Measurements from ENCODE around the gene CCDC187. TPM values are rescaled to one million over a fixed set of nuclear protein-coding genes. Genes with fewer than 3 reads are reported as not detected.

The CCDC187 gene
- polyA plus RNA-seq, 1 donor from 2014 or later = 0.15 TPM

DNA sequence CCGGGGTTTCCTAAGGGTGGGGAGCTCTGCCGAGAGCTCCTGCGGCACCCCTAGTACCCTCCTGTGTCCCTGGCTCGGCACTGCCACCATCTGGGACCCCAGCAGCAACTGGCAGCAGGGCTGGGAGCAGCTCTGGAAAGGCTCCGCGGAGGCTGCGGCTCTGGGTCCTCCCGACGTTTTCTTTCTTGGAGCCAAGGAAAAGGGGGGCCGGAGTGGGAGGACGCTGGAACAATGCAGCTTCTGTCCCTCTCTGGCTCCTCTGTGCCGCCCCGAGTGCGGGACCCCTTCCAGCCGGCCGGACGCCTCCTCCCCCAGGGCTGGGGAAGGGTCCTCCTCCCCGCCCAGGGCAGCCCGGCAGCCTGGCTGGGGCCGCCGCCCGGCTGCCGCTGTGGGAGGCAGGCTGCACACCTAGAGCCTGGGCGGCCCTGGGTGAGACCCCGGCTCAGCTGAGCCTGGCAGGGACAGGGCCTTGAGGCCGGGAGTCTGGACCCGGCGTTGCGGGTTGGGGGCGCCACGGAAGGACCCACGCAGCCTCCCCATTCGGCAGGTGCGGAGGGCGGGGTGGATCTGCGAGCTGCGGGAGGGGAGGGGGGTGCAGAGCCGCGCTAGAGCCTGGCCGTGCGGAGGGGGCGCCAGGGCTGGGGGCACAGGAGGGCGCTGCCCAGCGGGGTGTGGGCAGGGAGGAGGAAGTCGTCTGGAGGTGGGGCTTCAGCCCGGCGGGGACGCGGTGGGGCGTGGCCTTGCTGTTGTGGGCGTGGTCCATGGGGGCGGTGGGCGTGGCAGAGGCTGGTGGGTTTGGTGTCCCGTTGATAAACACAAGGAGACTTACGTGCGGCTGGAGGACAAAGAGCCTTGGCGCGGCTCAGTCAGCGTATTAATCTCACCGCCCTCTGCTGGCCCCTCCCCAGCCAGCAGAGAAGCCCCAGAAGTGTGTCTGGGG is 38.6 kb upstream of the CCDC187 start:
- Mint-ChIP-seq H3K27me3 (no peaks in the 10 kb centered on the region), H3K4me3 (peak overlapping the region in 1 of 4 donors; percentile 76), H3K4me1 (peaks cover 0 to 1% (median 0%) of the 10 kb centered on the region in 3 donors), H3K9me3 (peaks cover 0 to 2% (median 0%) of the 10 kb centered on the region in 3 donors), H3K36me3 (no peaks in the 10 kb centered on the region), H3K27ac (no peak overlapping the region)

DNA sequence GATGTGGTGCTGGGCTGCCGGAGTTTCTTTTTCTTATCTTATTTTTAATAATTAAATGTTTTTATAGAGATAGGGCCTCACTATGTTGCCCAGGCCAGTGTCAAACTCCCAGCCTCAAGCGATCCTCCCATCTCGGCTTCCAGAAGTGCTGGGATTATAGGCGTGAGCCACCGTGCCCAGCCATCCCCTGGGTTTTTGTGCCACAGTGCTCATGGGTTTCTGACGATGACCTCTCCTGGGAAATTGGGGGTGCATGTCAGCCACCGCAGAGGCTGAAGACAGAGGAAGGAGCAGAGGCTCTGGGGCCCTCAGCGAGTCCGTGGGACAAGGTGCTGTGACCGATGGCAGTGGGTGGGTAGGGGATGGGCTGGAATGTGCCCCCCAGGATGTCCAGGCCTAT is 37.9 kb upstream of the CCDC187 start:
- Mint-ChIP-seq H3K4me1 (peaks cover 0 to 1% (median 0%) of the 10 kb centered on the region in 3 donors), H3K27me3 (no peaks in the 10 kb centered on the region), H3K27ac (no peak overlapping the region), H3K36me3 (no peaks in the 10 kb centered on the region), H3K4me3 (peak overlapping the region in 1 of 4 donors; percentile 68), H3K9me3 (peaks cover 0 to 2% (median 0%) of the 10 kb centered on the region in 3 donors)

DNA sequence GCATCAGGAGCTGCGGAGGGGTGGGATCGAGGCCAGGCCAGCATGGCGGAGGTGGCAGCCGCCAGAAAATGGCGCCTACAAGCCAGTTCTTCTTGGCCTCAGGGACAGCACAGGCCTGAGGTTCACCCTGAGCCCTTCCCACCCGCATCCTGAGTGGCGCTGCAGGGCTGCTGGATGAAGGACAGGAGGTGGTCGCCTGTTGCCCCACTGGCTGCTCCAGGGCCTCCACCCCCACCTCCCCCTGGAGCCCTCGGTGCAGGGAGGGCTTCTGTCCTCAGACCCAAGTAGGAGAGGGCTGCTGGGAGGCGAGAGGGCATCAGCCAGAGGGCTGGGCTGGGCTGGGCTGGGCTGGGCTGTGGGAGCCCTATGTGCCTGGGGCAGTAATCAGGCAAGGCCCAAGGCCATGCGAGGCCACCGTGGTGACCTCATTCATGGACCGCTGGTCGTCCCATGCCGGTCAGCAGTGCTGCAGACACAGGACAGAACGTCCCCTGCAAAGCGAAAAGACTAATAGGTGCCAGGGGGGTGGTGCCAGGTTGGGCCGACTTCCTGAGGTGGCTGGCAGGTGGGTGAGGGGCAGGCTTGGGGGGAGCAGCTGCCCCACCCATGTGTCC is 37.3 kb upstream of the CCDC187 start:
- Mint-ChIP-seq H3K27ac (no peak overlapping the region), H3K27me3 (no peaks in the 10 kb centered on the region), H3K4me1 (peaks cover 0 to 1% (median 0%) of the 10 kb centered on the region in 3 donors), H3K36me3 (no peaks in the 10 kb centered on the region), H3K4me3 (no peak overlapping the region), H3K9me3 (peaks cover 0 to 2% (median 0%) of the 10 kb centered on the region in 3 donors)

DNA sequence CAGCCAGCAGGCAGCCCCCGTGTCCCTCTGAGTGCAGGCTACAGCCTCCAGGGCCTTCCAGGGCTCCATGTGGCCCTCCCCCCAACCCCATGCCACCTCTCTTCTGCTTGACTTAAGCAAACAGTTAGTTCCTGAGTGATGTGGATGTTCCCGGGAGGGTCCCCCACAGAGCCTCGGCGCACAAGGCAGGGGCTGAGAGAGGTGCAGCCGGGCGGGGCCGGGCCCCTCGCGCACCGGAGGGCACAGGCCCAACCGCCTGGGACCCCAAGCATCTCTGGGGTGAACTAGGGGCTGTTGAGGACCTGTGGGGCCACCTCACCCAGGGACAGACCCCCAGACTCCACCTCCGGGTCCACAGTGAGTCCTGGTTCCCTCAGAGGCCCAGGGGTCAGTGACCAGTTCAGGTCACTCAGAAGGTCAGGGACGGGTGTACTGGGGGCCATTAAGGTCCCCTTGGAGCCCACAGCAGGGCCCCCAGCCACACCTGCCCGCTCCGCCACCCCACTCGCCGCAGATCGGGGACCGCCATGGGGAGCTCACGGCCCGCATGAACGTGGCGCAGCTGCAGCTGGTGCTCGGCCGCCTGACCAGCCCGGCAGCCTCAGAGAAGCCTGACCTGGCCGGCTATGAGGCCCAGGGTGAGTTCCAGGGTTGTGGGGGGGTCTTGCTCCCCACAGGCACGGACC is 36.6 kb upstream of the CCDC187 start:
- Mint-ChIP-seq H3K36me3 (no peaks in the 10 kb centered on the region), H3K4me3 (no peak overlapping the region), H3K9me3 (peaks cover 0 to 2% (median 0%) of the 10 kb centered on the region in 3 donors), H3K4me1 (peaks cover 0 to 1% (median 0%) of the 10 kb centered on the region in 3 donors), H3K27ac (no peak overlapping the region), H3K27me3 (no peaks in the 10 kb centered on the region)

DNA sequence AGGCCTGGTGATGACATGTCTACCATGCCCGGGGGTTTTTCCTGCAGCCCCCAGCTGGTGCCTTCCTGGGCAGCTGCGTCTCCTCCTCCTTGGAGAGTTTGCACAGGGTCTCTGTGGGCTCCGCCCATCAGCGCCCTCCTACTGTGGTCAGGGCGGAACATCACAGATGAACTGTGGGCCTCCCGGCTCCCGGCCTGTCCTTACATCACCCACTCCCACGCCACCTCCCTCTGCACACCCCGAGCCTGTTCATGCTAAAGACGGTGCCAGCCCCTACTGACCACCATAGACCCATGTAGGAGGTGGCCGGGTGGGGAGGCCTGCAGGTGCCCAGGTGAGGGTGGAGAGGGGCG is 36.0 kb upstream of the CCDC187 start:
- Mint-ChIP-seq H3K27ac (no peak overlapping the region), H3K27me3 (no peaks in the 10 kb centered on the region), H3K36me3 (no peaks in the 10 kb centered on the region), H3K9me3 (peaks cover 0 to 2% (median 0%) of the 10 kb centered on the region in 3 donors), H3K4me1 (peaks cover 0 to 1% (median 0%) of the 10 kb centered on the region in 3 donors), H3K4me3 (no peak overlapping the region)

DNA sequence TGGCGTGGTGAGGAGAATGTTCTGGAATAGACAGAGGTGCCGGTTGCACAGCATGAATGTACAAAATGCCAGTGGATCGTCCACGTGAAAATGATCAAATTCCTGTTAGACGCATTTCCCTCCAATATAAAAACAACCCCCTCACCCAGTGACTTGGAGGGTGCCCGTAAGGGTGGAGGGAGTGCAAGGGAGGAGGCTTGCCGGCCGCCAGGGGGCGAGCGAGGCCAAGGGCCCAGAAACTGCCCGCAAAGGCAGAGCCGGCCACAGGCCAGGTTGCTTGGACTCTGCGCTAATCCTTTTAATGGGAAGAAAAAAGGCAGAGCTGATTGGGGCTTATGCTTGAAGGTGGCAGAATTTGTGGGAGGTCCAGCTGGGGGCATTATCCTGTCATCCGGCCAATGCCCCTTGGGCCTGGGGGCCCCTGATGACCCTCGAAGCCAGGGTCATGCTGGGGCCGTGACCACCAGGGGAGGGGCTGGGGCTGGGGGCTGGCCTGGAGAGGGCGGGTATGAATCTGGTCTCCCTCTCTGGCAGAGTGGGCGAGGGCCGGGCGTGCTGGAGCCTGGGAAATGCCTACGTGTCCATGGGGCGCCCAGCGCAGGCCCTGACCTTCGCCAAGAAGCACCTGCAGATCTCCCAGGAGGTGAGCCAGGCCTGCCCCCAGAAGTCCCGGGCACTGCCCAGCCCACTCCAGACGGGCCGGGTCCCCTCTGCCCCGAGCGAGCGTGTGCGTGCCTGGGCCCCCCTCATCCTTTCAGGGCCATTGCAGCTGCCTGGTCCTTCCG is 35.5 kb upstream of the CCDC187 start:
- H3K9me3 Mint-ChIP-seq = peaks cover 0 to 2% (median 0%) of the 10 kb centered on the region in 3 donors
- H3K4me3 Mint-ChIP-seq = no peak overlapping the region
- peak overlapping the region in 1 of 3 donors; percentile 71 for H3K27ac Mint-ChIP-seq
- H3K36me3 Mint-ChIP-seq = no peaks in the 10 kb centered on the region
- H3K4me1 Mint-ChIP-seq = peaks cover 0 to 1% (median 0%) of the 10 kb centered on the region in 3 donors
- no peaks in the 10 kb centered on the region for H3K27me3 Mint-ChIP-seq

DNA sequence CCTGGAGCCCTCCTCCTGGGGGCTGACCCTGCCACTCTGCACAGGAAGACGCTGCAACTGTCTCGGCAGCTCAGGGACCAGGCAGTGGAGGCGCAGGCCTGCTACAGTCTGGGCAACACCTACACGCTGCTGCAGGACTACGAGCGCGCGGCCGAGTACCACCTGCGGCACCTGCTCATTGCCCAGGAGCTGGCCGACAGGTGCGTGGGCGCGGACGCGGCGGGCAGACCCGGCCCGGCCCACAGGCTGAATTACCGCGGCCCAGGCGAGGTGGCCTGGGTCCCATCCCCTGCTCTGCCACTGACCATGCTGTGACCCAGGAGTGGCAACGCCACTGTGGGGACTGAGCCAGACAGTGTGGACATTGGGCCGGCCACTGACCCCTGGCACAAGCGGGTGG is 34.6 kb upstream of the CCDC187 start:
- Mint-ChIP-seq H3K9me3 (peaks cover 0 to 2% (median 0%) of the 10 kb centered on the region in 3 donors), H3K36me3 (no peaks in the 10 kb centered on the region), H3K27ac (no peak overlapping the region), H3K27me3 (no peaks in the 10 kb centered on the region), H3K4me3 (no peak overlapping the region), H3K4me1 (peaks cover 0 to 1% (median 0%) of the 10 kb centered on the region in 3 donors)

DNA sequence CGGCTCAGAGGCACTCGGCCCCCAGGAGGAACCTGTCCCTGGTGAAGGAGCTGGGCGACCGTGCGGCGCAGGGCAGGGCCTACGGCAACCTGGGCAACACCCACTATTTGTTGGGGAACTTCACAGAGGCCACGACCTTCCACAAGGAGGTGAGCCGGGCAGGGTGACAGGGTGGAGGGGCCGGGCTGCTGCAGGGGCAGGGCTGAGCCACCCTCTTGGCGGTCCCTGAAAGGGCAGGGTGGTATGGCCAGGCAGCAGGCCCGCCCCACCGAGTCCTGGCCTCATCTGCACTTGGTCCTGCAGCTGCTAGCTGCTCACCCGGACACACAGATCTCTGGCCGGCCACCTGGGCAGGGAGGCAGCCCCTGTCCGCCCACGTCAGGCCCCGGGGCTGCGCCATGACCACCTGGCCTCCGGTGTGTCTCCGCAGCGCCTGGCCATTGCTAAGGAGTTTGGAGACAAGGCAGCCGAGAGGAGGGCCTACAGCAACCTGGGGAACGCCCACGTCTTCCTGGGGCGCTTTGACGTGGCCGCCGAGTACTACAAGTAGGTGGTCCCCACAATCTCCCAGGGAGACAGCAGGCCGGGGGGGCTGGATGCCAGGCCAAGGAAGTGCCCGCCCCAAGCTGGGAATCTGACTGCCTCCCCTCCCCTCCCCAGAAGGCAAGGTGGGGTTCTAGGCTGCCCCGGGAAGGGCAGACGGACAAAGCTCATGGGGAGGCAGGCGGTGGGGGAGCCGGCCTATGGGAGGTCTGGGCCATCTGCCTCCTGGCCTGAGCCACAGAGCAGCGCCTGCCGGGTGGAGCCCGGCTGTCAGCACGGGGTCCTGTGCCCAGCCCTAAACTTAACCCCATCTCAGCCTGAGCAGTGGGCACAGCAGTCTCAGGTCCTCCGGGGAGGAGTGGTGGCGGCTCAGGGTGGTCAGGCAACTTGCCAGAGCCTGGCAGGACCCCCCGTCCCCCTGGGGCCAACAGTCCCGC is 33.8 kb upstream of the CCDC187 start:
- H3K36me3 Mint-ChIP-seq = no peaks in the 10 kb centered on the region
- no peak overlapping the region for H3K4me3 Mint-ChIP-seq
- H3K27me3 Mint-ChIP-seq = peaks cover under 1% of the 10 kb centered on the region
- H3K27ac Mint-ChIP-seq = no peak overlapping the region
- H3K9me3 Mint-ChIP-seq = peaks cover 0 to 2% (median 0%) of the 10 kb centered on the region in 3 donors
- peaks cover 0 to 1% (median 0%) of the 10 kb centered on the region in 3 donors for H3K4me1 Mint-ChIP-seq

DNA sequence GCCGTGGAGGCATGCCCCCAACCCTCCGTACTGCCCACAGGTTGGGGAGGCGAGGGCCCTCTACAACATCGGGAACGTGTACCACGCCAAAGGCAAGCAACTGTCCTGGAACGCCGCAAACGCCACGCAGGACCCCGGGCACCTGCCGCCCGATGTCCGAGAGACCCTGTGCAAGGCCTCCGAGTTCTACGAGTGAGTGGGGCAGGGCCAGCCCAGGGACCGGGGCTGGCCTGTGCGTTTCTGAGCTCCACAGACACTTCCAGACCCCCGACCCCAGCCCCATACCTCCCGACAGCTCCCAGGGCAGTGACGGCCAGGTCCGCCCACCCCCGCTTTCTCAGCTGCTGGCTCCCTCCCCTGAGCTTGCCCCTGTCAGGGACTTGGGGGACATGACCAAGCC is 33.0 kb upstream of the CCDC187 start:
- H3K27ac Mint-ChIP-seq = no peak overlapping the region
- H3K9me3 Mint-ChIP-seq = peaks cover 0 to 2% (median 0%) of the 10 kb centered on the region in 3 donors
- H3K27me3 Mint-ChIP-seq = peaks cover 1% of the 10 kb centered on the region
- H3K36me3 Mint-ChIP-seq = no peaks in the 10 kb centered on the region
- peaks cover 0 to 1% (median 0%) of the 10 kb centered on the region in 3 donors for H3K4me1 Mint-ChIP-seq
- no peak overlapping the region for H3K4me3 Mint-ChIP-seq

DNA sequence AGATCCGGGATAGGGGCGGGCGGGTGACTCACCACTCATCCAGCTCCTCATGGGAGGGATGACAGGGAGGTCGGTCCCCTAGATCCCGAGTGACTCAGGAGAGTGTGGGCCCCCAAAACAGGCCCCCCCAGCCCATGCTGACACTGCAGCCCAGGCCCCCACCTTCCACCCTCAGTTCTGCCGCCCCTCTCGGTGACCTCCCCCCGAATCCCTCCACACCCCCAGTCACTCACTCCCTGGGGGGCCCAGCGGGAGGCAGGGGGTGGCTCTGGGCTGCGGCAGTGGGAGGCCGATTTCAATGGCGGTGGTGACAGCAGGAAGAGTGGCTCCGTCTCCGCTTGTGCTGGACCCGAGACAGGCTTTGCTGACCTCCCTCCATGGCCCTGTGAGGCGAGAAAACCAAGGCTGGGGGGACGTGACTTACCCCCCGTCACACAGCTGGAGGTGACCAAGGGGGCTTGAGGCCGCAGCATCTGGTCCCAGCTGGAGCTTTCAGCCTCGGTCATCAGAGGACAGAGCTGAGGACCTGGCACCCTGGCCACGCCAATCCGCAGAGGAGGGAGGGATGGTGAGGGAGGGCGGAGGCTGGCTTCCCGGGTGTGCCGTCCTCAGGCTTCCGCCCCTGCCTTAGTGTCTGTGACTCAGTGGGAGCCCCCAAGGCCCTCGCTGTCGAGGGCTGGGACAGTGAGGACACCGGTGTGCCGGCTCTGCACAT is 32.4 kb upstream of the CCDC187 start:
- H3K27me3 Mint-ChIP-seq = peaks cover 1% of the 10 kb centered on the region
- peaks cover 0 to 1% (median 0%) of the 10 kb centered on the region in 3 donors for H3K4me1 Mint-ChIP-seq
- peaks cover 0 to 2% (median 0%) of the 10 kb centered on the region in 3 donors for H3K9me3 Mint-ChIP-seq
- H3K4me3 Mint-ChIP-seq = no peak overlapping the region
- H3K36me3 Mint-ChIP-seq = no peaks in the 10 kb centered on the region
- no peak overlapping the region for H3K27ac Mint-ChIP-seq

DNA sequence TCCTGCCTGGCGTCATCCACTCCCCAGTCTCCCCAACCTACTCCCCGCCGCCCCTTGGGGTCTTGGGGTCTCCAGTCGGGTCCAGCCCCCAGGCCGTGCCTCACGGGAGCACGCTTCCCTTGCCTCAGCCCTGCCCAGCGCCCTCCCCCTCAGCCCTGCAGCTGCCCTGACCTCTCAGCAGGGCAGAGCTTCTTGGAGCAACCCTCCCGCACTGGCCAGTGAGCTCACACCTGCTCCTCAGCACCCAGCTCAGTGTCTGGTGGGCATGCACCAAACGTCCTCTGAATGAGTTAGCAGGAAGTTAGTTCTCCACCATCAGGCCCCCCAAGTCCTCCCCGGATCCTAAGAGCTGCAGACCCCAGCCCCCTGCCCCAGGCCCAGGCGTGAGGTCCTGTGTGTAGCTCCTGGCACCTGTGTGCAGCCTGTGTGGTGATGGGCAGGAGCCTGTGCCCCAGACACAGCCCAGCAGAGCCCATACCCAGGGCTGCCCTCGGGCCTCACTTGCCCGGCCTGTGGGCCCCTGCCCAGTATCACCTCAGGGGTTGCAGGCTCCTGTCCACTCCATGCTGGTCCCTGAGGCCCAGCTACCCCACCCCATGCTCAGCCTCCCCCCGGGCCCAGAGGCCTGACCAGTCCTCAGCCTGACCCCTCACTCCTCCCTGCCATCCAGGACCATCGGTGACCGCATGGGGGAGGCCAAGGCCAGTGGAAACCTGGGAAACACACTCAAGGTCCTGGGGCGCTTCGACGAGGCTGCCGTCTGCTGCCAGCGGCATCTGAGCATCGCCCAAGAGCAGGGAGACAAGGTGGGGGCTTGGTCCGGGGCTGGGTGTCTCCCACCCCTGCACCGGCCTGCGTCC is 31.6 kb upstream of the CCDC187 start:
- H3K27me3 Mint-ChIP-seq = peaks cover 1% of the 10 kb centered on the region
- no peak overlapping the region for H3K27ac Mint-ChIP-seq
- H3K4me3 Mint-ChIP-seq = no peak overlapping the region
- no peaks in the 10 kb centered on the region for H3K36me3 Mint-ChIP-seq
- H3K4me1 Mint-ChIP-seq = peaks cover 0 to 1% (median 0%) of the 10 kb centered on the region in 3 donors
- peaks cover 0 to 2% (median 0%) of the 10 kb centered on the region in 3 donors for H3K9me3 Mint-ChIP-seq

DNA sequence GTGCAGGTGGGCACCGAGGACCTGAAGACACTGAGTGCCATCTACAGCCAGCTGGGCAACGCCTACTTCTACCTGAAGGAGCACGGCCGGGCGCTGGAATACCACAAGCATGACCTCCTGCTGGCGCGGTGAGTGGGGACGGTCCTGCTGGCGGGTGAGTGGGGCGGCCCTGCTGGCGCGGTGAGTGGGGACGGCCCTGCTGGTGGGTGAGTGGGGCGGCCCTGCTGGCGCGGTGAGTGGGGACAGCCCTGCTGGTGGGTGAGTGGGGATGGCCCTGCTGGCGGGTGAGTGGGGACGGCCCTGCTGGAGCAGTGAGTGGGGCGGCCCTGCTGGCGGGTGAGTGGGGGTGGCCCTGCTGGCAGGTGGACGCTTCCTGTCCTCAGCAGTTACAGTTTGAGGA is 30.6 kb upstream of the CCDC187 start:
- H3K36me3 Mint-ChIP-seq = no peaks in the 10 kb centered on the region
- H3K9me3 Mint-ChIP-seq = peaks cover 0 to 2% (median 0%) of the 10 kb centered on the region in 3 donors
- H3K27ac Mint-ChIP-seq = no peak overlapping the region
- peaks cover 2% of the 10 kb centered on the region for H3K27me3 Mint-ChIP-seq
- H3K4me3 Mint-ChIP-seq = no peak overlapping the region
- H3K4me1 Mint-ChIP-seq = peaks cover 0 to 1% (median 0%) of the 10 kb centered on the region in 3 donors
